Measurements from ENCODE around the gene NFE2.

The NFE2 gene

GRCh38 chr12:54265364-54265812, 35.4 kb downstream of the NFE2 start (continued):
- TF ChIP-seq GLI2 (tag by site-specific recombination; IDR thresholded peaks at IDR 0.05; ENCODE audit: borderline replicate concordance, low read depth) = peak; percentile 84
- peak; percentile 85 for TF ChIP-seq FEZF1 (tag by site-specific recombination; IDR thresholded peaks at IDR 0.05)
- peak; percentile 96 for TF ChIP-seq SP7 (tag by site-specific recombination; IDR thresholded peaks at IDR 0.05)
- TF ChIP-seq ZNF561 (tag by site-specific recombination; IDR thresholded peaks at IDR 0.05; ENCODE audit: borderline replicate concordance) = peak; percentile 77
- TF ChIP-seq ZNF394 (tag by site-specific recombination; IDR thresholded peaks at IDR 0.05; ENCODE audit: borderline replicate concordance) = no peak
- no peak for TF ChIP-seq ZNF184 (tag by site-specific recombination; IDR thresholded peaks at IDR 0.05)
- no peak for TF ChIP-seq ZNF404 (tag by site-specific recombination; IDR thresholded peaks at IDR 0.05)
- no peak for TF ChIP-seq KLF1 (tag by site-specific recombination; IDR thresholded peaks at IDR 0.05)
- TF ChIP-seq ZNF18 (tag by site-specific recombination; IDR thresholded peaks at IDR 0.05) = peak; percentile 55; the same call in 1 of the 2 replicates
- TF ChIP-seq TSHZ1 (tag by site-specific recombination; IDR thresholded peaks at IDR 0.05; ENCODE audit: borderline replicate concordance) = peak; percentile 63; the same call in 1 of the 2 replicates
- TF ChIP-seq PBX3 (CRISPR knock-in tag; IDR thresholded peaks at IDR 0.05) = no peak
- TF ChIP-seq ZBTB17 (tag by site-specific recombination; IDR thresholded peaks at IDR 0.05) = no peak
- peak; percentile 93 for TF ChIP-seq ZNF843 (tag by site-specific recombination; IDR thresholded peaks at IDR 0.05)
- TF ChIP-seq ZNF146 (tag by site-specific recombination; IDR thresholded peaks at IDR 0.05) = no peak
- no peak for TF ChIP-seq ZNF302 (tag by site-specific recombination; IDR thresholded peaks at IDR 0.05; ENCODE audit: low read depth)
- TF ChIP-seq SP3 (tag by site-specific recombination; IDR thresholded peaks at IDR 0.05) = no peak
- peak; percentile 84 for TF ChIP-seq BCL11B (tag by site-specific recombination; IDR thresholded peaks at IDR 0.05; ENCODE audit: low read depth)
- no peak for TF ChIP-seq ZNF155 (tag by site-specific recombination; IDR thresholded peaks at IDR 0.05)
- TF ChIP-seq ZBTB8A (tag by site-specific recombination; IDR thresholded peaks at IDR 0.05) = 0 out of 2 replicates have a peak, but pooled peaks have one; percentile 37
- no peak for TF ChIP-seq ZNF600 (tag by site-specific recombination; IDR thresholded peaks at IDR 0.05)
- TF ChIP-seq ZNF549 (tag by site-specific recombination; IDR thresholded peaks at IDR 0.05) = no peak
- no peak for TF ChIP-seq ZNF114 (tag by site-specific recombination; IDR thresholded peaks at IDR 0.05)
- TF ChIP-seq ZNF133 (tag by site-specific recombination; IDR thresholded peaks at IDR 0.05) = no peak
- no peak for TF ChIP-seq ZNF239 (tag by site-specific recombination; IDR thresholded peaks at IDR 0.05)

Measured in HEK293 (cell line).